ENCODE measurements around the gene RIPPLY2.
"Not testable (repeated sequence)": the region's sequence is repeated elsewhere in the genome, so short reads cannot be mapped to it uniquely, and the experiment has no call there.

DNA sequence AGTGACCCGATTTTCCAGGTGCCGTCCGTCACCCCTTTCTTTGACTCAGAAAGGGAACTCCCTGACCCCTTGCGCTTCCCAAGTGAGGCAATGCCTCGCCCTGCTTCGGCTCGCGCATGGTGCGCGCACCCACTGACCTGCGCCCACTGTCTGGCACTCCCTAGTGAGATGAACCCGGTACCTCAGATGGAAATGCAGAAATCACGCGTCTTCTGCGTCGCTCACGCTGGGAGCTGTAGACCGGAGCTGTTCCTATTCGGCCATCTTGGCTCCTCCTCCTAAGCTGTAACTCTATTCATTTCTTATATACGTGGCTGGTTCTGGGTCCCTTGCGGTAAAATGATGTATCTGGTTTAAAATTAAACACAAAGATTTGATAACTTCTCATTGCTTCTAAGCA lies 49.7 kb upstream of the RIPPLY2 start:
- TF ChIP-seq, protein P1, sequence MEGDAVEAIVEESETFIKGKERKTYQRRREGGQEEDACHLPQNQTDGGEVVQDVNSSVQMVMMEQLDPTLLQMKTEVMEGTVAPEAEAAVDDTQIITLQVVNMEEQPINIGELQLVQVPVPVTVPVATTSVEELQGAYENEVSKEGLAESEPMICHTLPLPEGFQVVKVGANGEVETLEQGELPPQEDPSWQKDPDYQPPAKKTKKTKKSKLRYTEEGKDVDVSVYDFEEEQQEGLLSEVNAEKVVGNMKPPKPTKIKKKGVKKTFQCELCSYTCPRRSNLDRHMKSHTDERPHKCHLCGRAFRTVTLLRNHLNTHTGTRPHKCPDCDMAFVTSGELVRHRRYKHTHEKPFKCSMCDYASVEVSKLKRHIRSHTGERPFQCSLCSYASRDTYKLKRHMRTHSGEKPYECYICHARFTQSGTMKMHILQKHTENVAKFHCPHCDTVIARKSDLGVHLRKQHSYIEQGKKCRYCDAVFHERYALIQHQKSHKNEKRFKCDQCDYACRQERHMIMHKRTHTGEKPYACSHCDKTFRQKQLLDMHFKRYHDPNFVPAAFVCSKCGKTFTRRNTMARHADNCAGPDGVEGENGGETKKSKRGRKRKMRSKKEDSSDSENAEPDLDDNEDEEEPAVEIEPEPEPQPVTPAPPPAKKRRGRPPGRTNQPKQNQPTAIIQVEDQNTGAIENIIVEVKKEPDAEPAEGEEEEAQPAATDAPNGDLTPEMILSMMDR (IDR thresholded peaks at IDR 0.05): not testable (repeated sequence)
- not testable (repeated sequence) for TF ChIP-seq POLR2A, POLR2AphosphoS5 (IDR thresholded peaks at IDR 0.05)

All from breast epithelium (tissue), 3 donors.